Testis (tissue), 3 donors: ENCODE measurements around the gene LRRC56. TPM values are rescaled to one million over a fixed set of nuclear protein-coding genes. Genes with fewer than 3 reads are reported as not detected.

Experiments used
- DNase-seq: peaks from one replicate; pipeline ENCODE4 v3.0.0-alpha.2; 2019
- H3K27ac ChIP-seq, 2 donors: fragments of 200-600 bp; sonication (generic); one replicate each; pipeline ENCODE4 v1.5.1; 2019
- H3K27me3 ChIP-seq: fragments of 200-600 bp; sonication (generic); one replicate; pipeline ENCODE4 v1.5.1; 2019
- H3K36me3 ChIP-seq: fragments of 200-600 bp; sonication (generic); one replicate; pipeline ENCODE4 v1.5.1; 2017; ENCODE audit warnings: low read depth; ENCODE audit errors: missing control alignments
- H3K4me1 ChIP-seq: fragments of 200-600 bp; sonication (generic); one replicate; pipeline ENCODE4 v1.5.1; 2019
- H3K4me3 ChIP-seq, 2 donors: fragments of 200-600 bp; sonication (generic); one replicate each; pipeline ENCODE4 v1.5.1; 2017 to 2019
- H3K9me3 ChIP-seq: fragments of 200-600 bp; sonication (generic); one replicate; pipeline ENCODE4 v1.5.1; 2017
- CTCF ChIP-seq, 3 experiments: fragments of 450-650 bp in 2 of 3; fragments of 200-600 bp in 1 of 3; sonication (generic) in 1 of 3; IDR thresholded peaks; one replicate each; pipeline ENCODE4 v1.5.1; 2016 to 2019; ENCODE audit warnings: antibody characterized with exemption in 3 of 3, mild to moderate bottlenecking in 2 of 3, moderate library complexity in 1 of 3
- POLR2A ChIP-seq: fragments of 450-650 bp; IDR thresholded peaks from one replicate; pipeline ENCODE4 v1.6.1; 2017; ENCODE audit warnings: antibody characterized with exemption, mild to moderate bottlenecking, moderate library complexity
- WGBS, 2 donors: methylation state at CpG; one replicate each; pipeline ENCODE4 v1.1.5; 2018; 5-methylcytosine and 5-hydroxymethylcytosine counted together
- intact Hi-C: fragments of 100-400 bp; cut with DNase I; formaldehyde crosslinking; loops from one replicate; pipeline ENCODE4 v1.15.1; 2023; ENCODE audit warnings: low total_unique reads
- polyA plus RNA-seq: library from polyadenylated mRNA; stranded (reverse); fragments of 350-450 nt; fragmentation: Illumina TruSeq; extraction: RNeasy Lipid Tissue Mini Kit (QIAGEN cat#74804); gene quantifications from one replicate; pipeline ENCODE4 v1.2.3, GENCODE V29; 2014; ENCODE audit warnings: low read depth, low replicate concordance; ENCODE audit not compliant: insufficient read depth
- total RNA-seq, 2 donors: library from RNA; depleted of rRNA; stranded (reverse); fragments of >200 nt; gene quantifications; one replicate each; pipeline ENCODE4 v1.2.3, GENCODE V29; 2016

LRRC56 gene
- total and polyA plus RNA-seq, 3 donors from 2014 or later, result 11.6 to 23.5 (median 22.2) TPM

- WGBS, 2 donors, result 79 to 100% methylated on average over 2 to 24 of the region's 24 CpGs
- Histone ChIP-seq H3K27ac (no peak overlapping the region), H3K9me3 (no peaks in the 10 kb centered on the region), H3K4me3 (no peak overlapping the region), H3K36me3 (no peaks in the 10 kb centered on the region), H3K4me1 (peaks cover 12% of the 10 kb centered on the region), H3K27me3 (no peaks in the 10 kb centered on the region)
- DNase-seq, result no peak
- intact Hi-C loops, result loop anchor here (10.0 kb wide), 1 partner anchor 167 kb away; no protein-coding TSS in a partner anchor
- TF ChIP-seq POLR2A, result no peak
- TF ChIP-seq CTCF (IDR thresholded peaks at IDR 0.05), result no peak
Measured at GRCh38 chr11:557328-558132, 20.2 kb downstream of the LRRC56 start.

DNA sequence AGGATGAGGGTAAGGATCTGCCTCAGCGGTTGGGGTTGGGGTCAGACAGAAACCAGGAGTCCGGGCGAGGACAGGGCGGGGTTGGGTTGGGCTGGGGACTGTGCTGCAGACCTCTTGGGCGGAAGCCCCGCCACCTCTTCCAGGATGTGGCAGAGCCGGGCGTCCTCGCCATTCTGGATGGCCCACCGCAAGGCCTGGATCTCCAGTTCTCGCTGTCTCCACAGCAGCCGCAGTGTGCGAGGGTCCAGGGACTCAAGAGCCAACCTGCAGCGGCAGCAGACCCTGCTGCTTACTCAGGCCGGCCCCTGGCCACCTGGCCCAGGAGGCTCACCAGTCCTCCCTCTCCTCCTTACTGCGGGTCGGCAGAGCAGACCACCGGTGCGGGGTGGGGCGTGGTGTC lies 21.2 kb downstream of the LRRC56 start:
- no peaks in the 10 kb centered on the region for H3K27me3 ChIP-seq

DNA sequence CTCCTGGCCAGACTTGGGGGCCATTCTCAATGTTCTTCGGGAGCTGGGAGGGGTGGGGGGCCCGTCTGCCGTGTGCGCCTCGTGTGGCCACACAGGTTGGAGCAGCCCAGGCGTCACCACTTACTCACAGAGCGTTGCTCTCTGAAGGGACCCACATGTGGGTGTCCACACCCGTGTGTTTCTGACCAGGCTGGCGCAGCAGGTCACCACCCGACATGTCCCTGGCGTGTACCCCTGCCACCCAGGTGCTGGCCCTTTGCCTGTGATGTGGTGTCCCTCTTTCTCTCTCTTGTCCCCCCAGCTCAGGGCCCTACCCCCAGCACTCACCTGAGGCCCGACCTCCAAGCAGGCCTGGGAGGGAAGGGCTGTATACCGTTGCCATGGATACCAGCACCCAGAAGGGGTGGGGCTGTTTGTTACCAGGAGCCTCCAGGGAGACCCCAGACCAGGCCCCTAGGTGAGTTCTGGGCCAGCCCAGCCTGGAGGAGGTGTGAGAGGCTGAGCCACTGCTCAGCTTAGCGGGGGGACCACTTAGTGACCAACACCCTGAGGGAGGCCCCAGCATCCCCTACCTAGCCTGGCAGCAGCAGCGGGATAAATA lies 21.8 kb downstream of the LRRC56 start:
- TF ChIP-seq CTCF (IDR thresholded peaks at IDR 0.05) (no peak), POLR2A (no peak)
- DNase-seq, result no peak
- Histone ChIP-seq H3K4me3 (no peak overlapping the region), H3K4me1 (peaks cover 12% of the 10 kb centered on the region), H3K36me3 (no peaks in the 10 kb centered on the region), H3K27me3 (no peaks in the 10 kb centered on the region), H3K9me3 (no peaks in the 10 kb centered on the region), H3K27ac (no peak overlapping the region)
- WGBS, 2 donors, result 82 to 94% methylated on average over 2 to 15 of the region's 15 CpGs
- intact Hi-C loops, result loop anchor here (10.0 kb wide), 1 partner anchor 166 kb away; no protein-coding TSS in a partner anchor

More for the DNA sequence above, 21.2 kb downstream of the LRRC56 start:
- Histone ChIP-seq H3K27ac (no peak overlapping the region), H3K36me3 (no peaks in the 10 kb centered on the region), H3K4me3 (no peak overlapping the region), H3K4me1 (peaks cover 12% of the 10 kb centered on the region), H3K9me3 (no peaks in the 10 kb centered on the region)
- DNase-seq, result no peak
- intact Hi-C loops, result loop anchor here (10.0 kb wide), 1 partner anchor 166 kb away; no protein-coding TSS in a partner anchor
- 87 to 89% methylated on average over 16 to 17 of the region's 20 CpGs for WGBS, 2 donors
- no peak for TF ChIP-seq POLR2A
- no peak for TF ChIP-seq CTCF (IDR thresholded peaks at IDR 0.05)

GRCh38 chr11:559712-560304 lies 22.5 kb downstream of the LRRC56 start:
- Histone ChIP-seq H3K4me3 (peak overlapping the region; percentile 67 to 69), H3K27ac (no peak overlapping the region), H3K27me3 (no peaks in the 10 kb centered on the region), H3K4me1 (peaks cover 5% of the 10 kb centered on the region), H3K9me3 (no peaks in the 10 kb centered on the region), H3K36me3 (no peaks in the 10 kb centered on the region)
- intact Hi-C loops, result loop anchor here (10.0 kb wide), 1 partner anchor 165 kb away; no protein-coding TSS in a partner anchor
- TF ChIP-seq CTCF (IDR thresholded peaks at IDR 0.05) (no peak), POLR2A (no peak)
- DNase-seq, result no peak
- 77 to 78% methylated on average over 10 to 18 of the region's 18 CpGs for WGBS, 2 donors
